GM03348 (cell line): ENCODE results near the gene RHEB.

Experiments used
- DNase-seq: peaks from one replicate; pipeline ENCODE4 v3.0.0; 2012; ENCODE audit warnings: low spot score

RHEB gene

DNA sequence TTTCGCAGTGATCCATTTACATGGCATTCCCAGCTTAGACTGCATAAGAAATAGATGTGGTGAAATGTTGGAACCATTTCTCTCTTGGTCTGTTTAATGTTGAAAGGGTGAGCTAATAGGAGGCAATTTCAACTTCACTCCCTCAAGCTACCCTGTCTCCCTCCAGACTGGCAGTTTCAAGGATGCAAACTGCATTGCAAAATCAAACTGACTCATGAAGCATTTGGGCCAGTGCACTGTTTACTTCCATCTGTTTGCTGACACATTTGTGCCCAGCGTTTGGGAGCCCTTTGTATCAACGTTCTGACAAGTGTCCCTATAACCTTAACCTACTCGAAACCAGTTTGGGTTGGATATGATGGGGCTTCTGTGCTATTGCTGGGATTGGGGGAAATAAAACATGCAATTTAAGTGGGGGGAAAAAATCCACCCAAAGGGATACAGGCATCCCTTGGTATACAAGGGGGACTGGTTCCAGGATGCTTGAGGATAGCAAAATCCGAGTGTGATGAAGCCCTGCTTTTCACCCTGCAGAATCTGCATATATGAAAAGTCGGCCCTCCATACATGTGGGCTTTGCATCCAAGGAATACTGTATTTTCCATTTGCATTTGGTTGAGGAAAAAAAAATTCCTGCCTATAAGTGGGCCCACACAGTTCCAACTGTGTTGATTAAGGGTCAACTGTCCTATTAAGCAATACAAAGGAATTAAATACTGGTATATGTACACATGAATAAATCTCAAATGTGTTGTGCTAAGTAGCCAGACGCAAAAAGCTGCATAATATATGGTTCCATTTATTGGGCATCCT is 15.6 kb downstream of the RHEB start:
- DNase-seq = peak; percentile 68

- no peak for DNase-seq
Measured at GRCh38 chr7:151501676-151502075, 18.0 kb downstream of the RHEB start.

DNA sequence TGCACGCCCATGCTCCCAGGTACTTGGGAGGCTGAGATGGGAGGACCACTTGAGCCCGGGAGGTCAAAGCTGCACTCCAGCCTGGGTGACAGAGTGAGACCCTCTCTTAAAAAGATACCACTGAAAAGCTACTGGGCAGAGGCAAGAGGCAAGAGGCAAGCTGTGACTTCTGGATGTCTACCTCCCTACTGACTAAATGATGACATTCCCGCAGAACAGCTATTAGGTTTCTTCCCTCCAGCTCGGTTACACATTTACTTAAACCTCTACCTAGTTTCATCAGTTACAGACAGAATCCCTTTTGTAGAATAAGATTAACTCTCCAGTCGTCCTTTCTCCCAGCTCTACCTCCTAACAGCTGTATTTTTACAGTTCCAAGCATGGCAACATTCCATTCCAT is 21.2 kb downstream of the RHEB start:
- DNase-seq = no peak

- no peak for DNase-seq
Measured at GRCh38 chr7:151497306-151497871, 22.3 kb downstream of the RHEB start.

DNA sequence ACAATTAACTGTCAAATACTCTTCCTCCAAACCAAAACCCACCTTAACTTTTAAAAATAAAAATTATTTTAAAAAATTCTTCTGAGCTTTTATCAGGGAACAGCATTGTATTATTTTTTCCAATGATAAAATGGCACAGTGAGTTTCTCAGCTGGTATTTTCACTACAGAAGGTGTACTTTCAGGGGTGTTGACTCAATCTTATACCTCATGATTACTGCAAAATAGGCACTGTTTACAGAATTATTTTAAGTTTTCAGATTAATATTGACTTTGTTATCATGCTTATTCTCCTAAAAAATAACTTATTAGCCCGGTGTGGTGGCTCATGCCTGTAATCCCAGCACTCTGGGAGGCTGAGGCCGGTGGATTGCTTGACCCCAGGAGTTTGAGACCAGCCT is 24.3 kb downstream of the RHEB start:
- DNase-seq = no peak

GRCh38 chr7:151494298-151495284 is 25.1 kb downstream of the RHEB start:
- no peak for DNase-seq

DNA sequence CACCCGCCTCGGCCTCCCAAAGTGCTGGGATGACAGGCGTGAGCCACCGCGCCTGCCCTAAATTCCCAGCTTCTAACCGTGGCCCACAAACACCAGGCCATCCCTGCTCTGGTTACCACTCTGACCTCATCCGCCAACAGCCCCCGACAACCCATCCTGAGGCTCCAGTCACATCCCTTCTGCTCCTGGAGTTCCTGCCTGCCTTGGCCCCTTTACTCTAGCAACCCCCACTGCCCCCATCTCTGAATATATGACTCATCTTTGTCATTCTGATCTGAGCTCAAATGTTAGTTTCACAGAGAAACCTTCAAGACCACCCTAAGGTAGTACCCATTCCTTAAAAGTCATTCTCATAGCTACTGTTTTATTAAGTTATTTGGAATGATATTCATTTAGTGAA is 26.6 kb downstream of the RHEB start:
- DNase-seq = no peak

GRCh38 chr7:151491859-151492258 is 27.8 kb downstream of the RHEB start:
- DNase-seq = peak; percentile 83

- DNase-seq = peak; percentile 26
Measured at GRCh38 chr7:151490456-151491105, 29.1 kb downstream of the RHEB start.

GRCh38 chr7:151489498-151489897 is 30.2 kb downstream of the RHEB start:
- DNase-seq = no peak

- DNase-seq = no peak
Measured at GRCh38 chr7:151488096-151488495, 31.6 kb downstream of the RHEB start.

GRCh38 chr7:151487228-151487627 is 32.5 kb downstream of the RHEB start:
- DNase-seq = no peak

GRCh38 chr7:151486074-151486473 is 33.6 kb downstream of the RHEB start:
- no peak for DNase-seq

DNA sequence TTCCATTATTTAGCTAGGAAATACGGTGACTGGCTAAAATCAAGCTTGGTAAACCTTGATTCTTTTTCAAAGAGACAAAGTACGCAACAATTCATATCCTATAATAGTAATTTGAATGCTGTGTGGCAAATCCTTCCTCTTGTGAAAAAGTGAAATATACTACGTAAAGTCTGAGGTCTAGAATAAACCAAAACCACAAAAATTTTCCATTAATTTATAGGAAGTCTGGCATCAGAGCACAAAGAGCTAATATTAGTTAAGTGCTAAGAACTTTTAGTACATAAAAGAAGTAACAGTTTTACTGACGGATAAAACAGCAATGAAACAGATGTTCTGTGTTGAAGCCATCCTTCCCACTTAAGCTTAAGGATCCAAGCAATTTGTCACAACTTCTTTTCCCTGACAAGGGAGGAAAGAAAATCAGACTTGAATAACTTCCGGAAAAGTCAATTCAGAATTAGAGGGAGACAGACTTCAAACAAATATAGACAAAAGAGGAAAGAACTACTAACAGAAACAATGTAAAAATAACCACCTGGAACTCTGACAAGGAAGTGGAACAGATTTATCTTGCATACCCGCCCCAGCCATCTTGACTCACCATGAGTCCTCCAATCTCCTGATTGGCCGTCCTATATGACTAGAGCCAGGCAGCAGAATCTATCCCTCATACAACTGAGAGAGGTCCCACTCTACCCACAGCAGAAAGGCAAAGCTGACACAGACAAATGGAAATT is 34.6 kb downstream of the RHEB start:
- peak; percentile 77 for DNase-seq

DNA sequence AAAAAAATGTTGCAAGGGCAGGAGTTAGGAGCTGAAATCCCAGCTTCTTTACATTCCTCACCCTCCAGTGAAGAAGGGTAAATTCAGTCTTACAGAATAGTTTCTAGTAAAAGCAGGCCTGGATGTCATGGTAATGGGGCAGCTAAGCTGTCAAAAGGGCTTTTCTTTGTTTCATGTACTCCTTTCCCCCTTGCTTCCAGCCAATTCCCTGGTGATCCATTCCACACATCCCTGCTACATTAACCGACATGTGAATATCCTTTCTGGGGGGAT is 36.0 kb downstream of the RHEB start:
- DNase-seq = no peak

GRCh38 chr7:151482883-151483710 is 36.6 kb downstream of the RHEB start:
- no peak for DNase-seq

GRCh38 chr7:151481650-151482505 is 37.8 kb downstream of the RHEB start:
- DNase-seq = no peak

DNA sequence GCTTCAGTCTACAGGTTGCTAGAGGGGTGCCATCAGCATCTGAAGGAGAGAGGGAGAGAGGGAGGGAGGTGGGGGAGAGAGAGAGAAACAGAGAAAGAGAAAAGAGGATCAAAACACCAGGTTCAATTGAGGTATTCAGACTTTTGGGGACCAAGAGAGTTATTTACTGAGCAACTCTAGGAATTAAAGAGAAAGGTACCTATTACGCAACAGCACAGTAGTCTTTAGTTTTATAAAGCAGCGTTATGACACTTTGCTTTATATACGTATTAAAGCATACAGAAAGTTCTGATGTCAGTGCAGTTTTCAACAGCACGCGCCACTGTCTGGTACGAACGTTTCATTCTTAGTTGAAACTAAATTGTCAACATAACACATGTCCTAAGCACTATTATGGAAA is 41.8 kb downstream of the RHEB start:
- DNase-seq = no peak

GRCh38 chr7:151472644-151473380 is 46.9 kb downstream of the RHEB start:
- DNase-seq = no peak
